SK-N-SH (cell line): ENCODE results near the gene ABR. TPM values are rescaled to one million over a fixed set of nuclear protein-coding genes. Genes with fewer than 3 reads are reported as not detected.

ENCODE experiments used
- CTCF ChIA-PET: fragments of 300-600, 350-600 bp; formaldehyde crosslinking; extraction: SDS; loops from one replicate; lab custom pipeline; 2021; lab: Yijun Ruan, JAX
- POLR2A ChIA-PET: fragments of 350-600 bp; sonication (Branson Sonifier 250); formaldehyde crosslinking; extraction: SDS; loops from one replicate; lab custom pipeline; 2020; ENCODE audit warnings: antibody characterized with exemption, inconsistent platforms; lab: Yijun Ruan, JAX
- DNase-seq: peaks from one replicate; pipeline ENCODE4 v3.0.0; 2012
- H2AFZ ChIP-seq: fragments of 200-600 bp; sonication (generic); 2 replicates; pipeline ENCODE4 v1.8.1; 2016; ENCODE audit warnings: antibody characterized with exemption, mild to moderate bottlenecking, low read depth
- H3F3A ChIP-seq: fragments of 200-600 bp; sonication (generic); replicated peaks from 2 replicates; pipeline ENCODE3; 2016; ENCODE audit warnings: antibody characterized with exemption, mild to moderate bottlenecking; ENCODE audit not compliant: insufficient read depth
- H3K27ac ChIP-seq, 2 experiments: fragments of 200-500 bp in 1 of 2; fragments of 200-600 bp in 1 of 2; sonication (Bioruptor generic) in 1 of 2; sonication (generic), shearing (Covaris generic) in 1 of 2; 2 replicates each; pipeline versions ENCODE4 v1.5.1 to v1.6.1; 2014 to 2016; ENCODE audit warnings: low read depth in 2 of 2, inconsistent platforms in 1 of 2, low read length in 1 of 2, mild to moderate bottlenecking in 1 of 2, mixed read lengths in 1 of 2
- H3K27me3 ChIP-seq: fragments of 200-600 bp; sonication (generic), shearing (Covaris generic); 2 replicates; pipeline ENCODE4 v1.6.1; 2016; ENCODE audit warnings: mixed run types; ENCODE audit not compliant: insufficient read depth
- H3K36me3 ChIP-seq, 2 experiments: fragments of 200-500 bp in 1 of 2; fragments of 200-600 bp in 1 of 2; sonication (Bioruptor generic) in 1 of 2; sonication (generic) in 1 of 2; replicated peaks in 1 of 2; 2 replicates each; pipeline versions ENCODE3 to v1.5.1; 2014 to 2016; ENCODE audit warnings: low read length in 1 of 2, mild to moderate bottlenecking in 1 of 2; ENCODE audit not compliant: insufficient read depth in 2 of 2, control insufficient read depth in 1 of 2
- H3K4me1 ChIP-seq, 2 experiments: fragments of 200-500 bp in 1 of 2; fragments of 200-600 bp in 1 of 2; sonication (Bioruptor generic) in 1 of 2; sonication (generic), shearing (Covaris generic) in 1 of 2; 2 replicates each; pipeline versions ENCODE4 v1.5.1 to v1.6.1; 2014 to 2016; ENCODE audit warnings: low read depth in 1 of 2, low read length in 1 of 2, mixed run types in 1 of 2; ENCODE audit not compliant: insufficient read depth in 2 of 2, control insufficient read depth in 1 of 2
- H3K4me2 ChIP-seq: fragments of 200-600 bp; sonication (generic), shearing (Covaris generic); 2 replicates; pipeline ENCODE4 v1.6.1; 2017; ENCODE audit warnings: mixed run types
- H3K4me3 ChIP-seq, 2 experiments: fragments of 200-500 bp in 1 of 2; fragments of 200-600 bp in 1 of 2; sonication (Bioruptor generic) in 1 of 2; sonication (generic), shearing (Covaris generic) in 1 of 2; 2 replicates each; pipeline versions ENCODE4 v1.5.1 to v1.8.1; 2014 to 2016; ENCODE audit warnings: low read depth in 2 of 2, inconsistent platforms in 1 of 2, low read length in 1 of 2, mild to moderate bottlenecking in 1 of 2, mixed read lengths in 1 of 2, moderate library complexity in 1 of 2
- H3K79me2 ChIP-seq: fragments of 200-600 bp; sonication (generic); 2 replicates; pipeline ENCODE4 v1.8.1; 2017; ENCODE audit warnings: mild to moderate bottlenecking; ENCODE audit not compliant: insufficient read depth
- H3K9ac ChIP-seq: fragments of 200-600 bp; sonication (generic); 2 replicates; pipeline ENCODE4 v1.6.1; 2017; ENCODE audit warnings: mixed run types
- H3K9me2 ChIP-seq: fragments of 200-600 bp; sonication (generic); 2 replicates; pipeline ENCODE4 v1.6.1; 2017; ENCODE audit warnings: mixed run types
- H3K9me3 ChIP-seq: fragments of 200-600 bp; sonication (generic); 2 replicates; pipeline ENCODE4 v1.6.1; 2017; ENCODE audit warnings: mixed run types, mild to moderate bottlenecking, moderate library complexity
- H4K20me1 ChIP-seq: fragments of 200-600 bp; sonication (generic); 2 replicates; pipeline ENCODE4 v1.6.1; 2017; ENCODE audit warnings: mild to moderate bottlenecking, mixed run types; ENCODE audit not compliant: insufficient read depth
- CHD2 ChIP-seq: fragments of 150-350 bp; IDR thresholded peaks from 2 replicates; pipeline ENCODE4 v1.6.1; 2018; ENCODE audit warnings: low read length; ENCODE audit not compliant: partially characterized antibody
- FOSL2 ChIP-seq: IDR thresholded peaks from 2 replicates; pipeline ENCODE4 v1.4.0; 2012; ENCODE audit warnings: low read depth, mild to moderate bottlenecking, moderate library complexity, borderline replicate concordance
- FOXM1 ChIP-seq: IDR thresholded peaks from 2 replicates; pipeline ENCODE4 v1.4.0; 2012; ENCODE audit warnings: low read depth, mild to moderate bottlenecking
- GABPA ChIP-seq: IDR thresholded peaks from 2 replicates; pipeline ENCODE4 v1.4.0; 2012; ENCODE audit warnings: low read depth, mild to moderate bottlenecking
- IRF3 ChIP-seq: fragments of 150-350 bp; IDR thresholded peaks from 2 replicates; pipeline ENCODE4 v1.6.1; 2016; ENCODE audit warnings: mild to moderate bottlenecking, low read depth, low read length
- MAX ChIP-seq: IDR thresholded peaks from 2 replicates; pipeline ENCODE4 v1.4.0; 2012; ENCODE audit warnings: low read depth
- NRF1 ChIP-seq: IDR thresholded peaks from 2 replicates; pipeline ENCODE4 v1.6.1; 2012; ENCODE audit warnings: low read depth, mild to moderate bottlenecking, low read length
- REST ChIP-seq: IDR thresholded peaks from 2 replicates; pipeline ENCODE4 v1.6.1; 2012; ENCODE audit warnings: mild to moderate bottlenecking, low read depth, low read length, moderate library complexity
- RXRA ChIP-seq: IDR thresholded peaks from 2 replicates; pipeline ENCODE4 v1.4.0; 2012; ENCODE audit warnings: low read depth, mild to moderate bottlenecking, borderline replicate concordance
- SIN3A ChIP-seq: IDR thresholded peaks from 2 replicates; pipeline ENCODE4 v1.6.1; 2012; ENCODE audit warnings: low read depth, mild to moderate bottlenecking, low read length, moderate library complexity, borderline replicate concordance
- TAF1 ChIP-seq: IDR thresholded peaks from 2 replicates; pipeline ENCODE4 v1.6.1; 2012; ENCODE audit warnings: low read depth, mild to moderate bottlenecking, low read length, moderate library complexity, borderline replicate concordance
- TEAD4 ChIP-seq: IDR thresholded peaks from 2 replicates; pipeline ENCODE4 v1.4.0; 2012; ENCODE audit warnings: mild to moderate bottlenecking, borderline replicate concordance; ENCODE audit not compliant: insufficient read depth
- USF1 ChIP-seq: IDR thresholded peaks from 2 replicates; pipeline ENCODE4 v1.4.0; 2012; ENCODE audit warnings: low read depth, borderline replicate concordance
- WGBS: methylation state at CpG from one replicate; pipeline ENCODE4 v1.1.6; 2017; ENCODE audit warnings: low lambda C conversion rate; 5-methylcytosine and 5-hydroxymethylcytosine counted together
- polyA plus RNA-seq, 3 experiments: library from polyadenylated mRNA; depleted of rRNA; stranded (reverse); fragments of >200 nt; gene quantifications; 2 replicates each; pipeline ENCODE4 v1.2.3, GENCODE V29; 2012
- TF ChIP-seq, protein P1 (sequence below): IDR thresholded peaks from 2 replicates; pipeline ENCODE4; 2012
- TF ChIP-seq, protein P2 (sequence below): fragments of 150-350 bp; IDR thresholded peaks from 2 replicates; pipeline ENCODE4 v1.6.1; 2017; ENCODE audit warnings: antibody characterized with exemption, low read length, low read depth, borderline replicate concordance

The ABR gene
- polyA plus RNA-seq, 1 of the 3 experiments (the other 2 are of a cell fraction): 117 TPM

DNA sequence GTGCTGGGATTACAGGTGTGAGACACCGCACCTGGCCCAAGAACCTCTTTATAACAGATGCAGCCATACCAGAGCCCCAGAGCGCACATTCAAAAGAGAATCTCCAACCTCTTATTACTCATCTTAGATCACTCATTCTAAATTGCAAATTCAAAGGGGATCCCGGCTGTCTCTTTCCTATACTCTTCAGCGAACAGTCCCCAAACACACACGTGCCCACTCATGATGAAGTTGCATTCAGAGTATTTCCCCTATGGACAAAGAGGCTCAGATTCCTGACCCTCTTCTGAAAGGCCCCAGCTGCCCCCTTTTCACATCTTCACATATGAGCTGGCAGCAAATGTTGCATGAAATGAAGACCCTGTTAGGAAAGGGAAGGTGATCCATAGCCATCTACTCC lies 22.5 kb upstream of the ABR start:
- H3K4me3 ChIP-seq: no peak overlapping the region
- H3K9ac ChIP-seq: no peak overlapping the region
- H3K27ac ChIP-seq: no peak overlapping the region
- no peak overlapping the region for H3K4me2 ChIP-seq
- ChIA-PET CTCF (interaction anchor here (1.0 to 7.5 kb wide), 2 partner anchors 10 to 15 kb away, joined by 3 to 72 read pairs; no protein-coding TSS in a partner anchor), POLR2A (no interaction called here)
- no peaks in the 10 kb centered on the region; a peak in 1 of 4 replicates for H3K4me1 ChIP-seq
- WGBS: 92% methylated on average over 5 of the region's 5 CpGs
- H3K27me3 ChIP-seq: no peaks in the 10 kb centered on the region
- H3F3A ChIP-seq: peaks cover 8% of the 10 kb centered on the region
- H2AFZ ChIP-seq: no peak overlapping the region
- no peaks in the 10 kb centered on the region for H3K9me3 ChIP-seq
- DNase-seq: no peak
- no peaks in the 10 kb centered on the region for H4K20me1 ChIP-seq
- no peaks in the 10 kb centered on the region for H3K9me2 ChIP-seq
- H3K79me2 ChIP-seq: no peaks in the 10 kb centered on the region
- no peak for TF ChIP-seq MAX
- TF ChIP-seq REST: no peak
- no peak for TF ChIP-seq TAF1
- no peak for TF ChIP-seq NRF1
- TF ChIP-seq CHD2: no peak
- TF ChIP-seq FOSL2: no peak
- TF ChIP-seq, protein P1, sequence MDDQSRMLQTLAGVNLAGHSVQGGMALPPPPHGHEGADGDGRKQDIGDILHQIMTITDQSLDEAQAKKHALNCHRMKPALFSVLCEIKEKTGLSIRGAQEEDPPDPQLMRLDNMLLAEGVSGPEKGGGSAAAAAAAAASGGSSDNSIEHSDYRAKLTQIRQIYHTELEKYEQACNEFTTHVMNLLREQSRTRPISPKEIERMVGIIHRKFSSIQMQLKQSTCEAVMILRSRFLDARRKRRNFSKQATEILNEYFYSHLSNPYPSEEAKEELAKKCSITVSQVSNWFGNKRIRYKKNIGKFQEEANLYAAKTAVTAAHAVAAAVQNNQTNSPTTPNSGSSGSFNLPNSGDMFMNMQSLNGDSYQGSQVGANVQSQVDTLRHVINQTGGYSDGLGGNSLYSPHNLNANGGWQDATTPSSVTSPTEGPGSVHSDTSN: no peak
- TF ChIP-seq TEAD4: no peak
- TF ChIP-seq SIN3A: no peak
- no peak for TF ChIP-seq RXRA
- TF ChIP-seq, protein P2, sequence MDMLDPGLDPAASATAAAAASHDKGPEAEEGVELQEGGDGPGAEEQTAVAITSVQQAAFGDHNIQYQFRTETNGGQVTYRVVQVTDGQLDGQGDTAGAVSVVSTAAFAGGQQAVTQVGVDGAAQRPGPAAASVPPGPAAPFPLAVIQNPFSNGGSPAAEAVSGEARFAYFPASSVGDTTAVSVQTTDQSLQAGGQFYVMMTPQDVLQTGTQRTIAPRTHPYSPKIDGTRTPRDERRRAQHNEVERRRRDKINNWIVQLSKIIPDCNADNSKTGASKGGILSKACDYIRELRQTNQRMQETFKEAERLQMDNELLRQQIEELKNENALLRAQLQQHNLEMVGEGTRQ: no peak
- TF ChIP-seq USF1: no peak
- no peak for TF ChIP-seq IRF3
- no peak for TF ChIP-seq GABPA
- no peak for TF ChIP-seq FOXM1
- H3K36me3 ChIP-seq: no peaks in the 10 kb centered on the region
